Stimulated activated memory B cell treated with anti-CD40 and anti-IgM and Interleukin-4, amounts not matched to agents 10 μg/mL and 1 μg/mL and 100 μg/mL, for 72 hours (primary cell): ENCODE data around the gene PLCE1.

Experiments used
- ATAC-seq: fragments of 150-1000 bp; cut with Tn5 transposase; 2 replicates; pipeline ENCODE4 v1.10.0; 2021
- H3K27ac Mint-ChIP-seq: one replicate; pipeline ENCODE4 v1.8.0; 2022; ENCODE audit warnings: mild to moderate bottlenecking, mixed read lengths
- H3K27me3 Mint-ChIP-seq: one replicate; pipeline ENCODE4 v1.8.0; 2022; ENCODE audit warnings: mixed read lengths
- H3K36me3 Mint-ChIP-seq: one replicate; pipeline ENCODE4 v1.8.0; 2022; ENCODE audit warnings: mixed read lengths
- H3K4me1 Mint-ChIP-seq: one replicate; pipeline ENCODE4 v1.8.0; 2022; ENCODE audit warnings: mixed read lengths
- H3K4me3 Mint-ChIP-seq: one replicate; pipeline ENCODE4 v1.8.0; 2022; ENCODE audit warnings: mild to moderate bottlenecking, moderate library complexity, mixed read lengths
- H3K9me3 Mint-ChIP-seq: one replicate; pipeline ENCODE4 v1.8.0; 2022; ENCODE audit warnings: mixed read lengths

Gene PLCE1

GRCh38 chr10:94027197-94027596 lies 33.5 kb downstream of the PLCE1 start:
- no peak for ATAC-seq
- Mint-ChIP-seq H3K27ac (no peak overlapping the region), H3K4me3 (no peak overlapping the region), H3K36me3 (peaks cover 4% of the 10 kb centered on the region), H3K27me3 (peaks cover 6% of the 10 kb centered on the region), H3K4me1 (no peaks in the 10 kb centered on the region), H3K9me3 (peaks cover 24% of the 10 kb centered on the region)

GRCh38 chr10:94029955-94030354 lies 36.2 kb downstream of the PLCE1 start:
- Mint-ChIP-seq H3K27me3 (no peaks in the 10 kb centered on the region), H3K36me3 (peaks cover 4% of the 10 kb centered on the region), H3K4me3 (no peak overlapping the region), H3K9me3 (peaks cover 24% of the 10 kb centered on the region), H3K4me1 (no peaks in the 10 kb centered on the region), H3K27ac (no peak overlapping the region)
- ATAC-seq = no peak

- peaks cover 7% of the 10 kb centered on the region for H3K9me3 Mint-ChIP-seq
- no peak for ATAC-seq
- no peaks in the 10 kb centered on the region for H3K36me3 Mint-ChIP-seq
- H3K4me1 Mint-ChIP-seq = no peaks in the 10 kb centered on the region
- no peak overlapping the region for H3K27ac Mint-ChIP-seq
- peaks cover 9% of the 10 kb centered on the region for H3K27me3 Mint-ChIP-seq
- no peak overlapping the region for H3K4me3 Mint-ChIP-seq
Observed at GRCh38 chr10:94035982-94036765, 42.4 kb downstream of the PLCE1 start.

GRCh38 chr10:94036766-94037033 lies 43.0 kb downstream of the PLCE1 start:
- Mint-ChIP-seq H3K27me3 (peaks cover 9% of the 10 kb centered on the region), H3K27ac (no peak overlapping the region), H3K36me3 (no peaks in the 10 kb centered on the region), H3K4me1 (no peaks in the 10 kb centered on the region), H3K9me3 (peaks cover 3% of the 10 kb centered on the region), H3K4me3 (no peak overlapping the region)
- ATAC-seq = no peak

GRCh38 chr10:94037286-94037685 lies 43.6 kb downstream of the PLCE1 start:
- H3K4me1 Mint-ChIP-seq = no peaks in the 10 kb centered on the region
- peaks cover 9% of the 10 kb centered on the region for H3K27me3 Mint-ChIP-seq
- no peak overlapping the region for H3K4me3 Mint-ChIP-seq
- H3K9me3 Mint-ChIP-seq = no peaks in the 10 kb centered on the region
- no peak for ATAC-seq
- no peak overlapping the region for H3K27ac Mint-ChIP-seq
- no peaks in the 10 kb centered on the region for H3K36me3 Mint-ChIP-seq

- ATAC-seq = no peak
- no peaks in the 10 kb centered on the region for H3K9me3 Mint-ChIP-seq
- no peak overlapping the region for H3K4me3 Mint-ChIP-seq
- peaks cover 9% of the 10 kb centered on the region for H3K27me3 Mint-ChIP-seq
- H3K27ac Mint-ChIP-seq = no peak overlapping the region
- H3K36me3 Mint-ChIP-seq = no peaks in the 10 kb centered on the region
- H3K4me1 Mint-ChIP-seq = no peaks in the 10 kb centered on the region
Observed at GRCh38 chr10:94038024-94038423, 44.3 kb downstream of the PLCE1 start.

DNA sequence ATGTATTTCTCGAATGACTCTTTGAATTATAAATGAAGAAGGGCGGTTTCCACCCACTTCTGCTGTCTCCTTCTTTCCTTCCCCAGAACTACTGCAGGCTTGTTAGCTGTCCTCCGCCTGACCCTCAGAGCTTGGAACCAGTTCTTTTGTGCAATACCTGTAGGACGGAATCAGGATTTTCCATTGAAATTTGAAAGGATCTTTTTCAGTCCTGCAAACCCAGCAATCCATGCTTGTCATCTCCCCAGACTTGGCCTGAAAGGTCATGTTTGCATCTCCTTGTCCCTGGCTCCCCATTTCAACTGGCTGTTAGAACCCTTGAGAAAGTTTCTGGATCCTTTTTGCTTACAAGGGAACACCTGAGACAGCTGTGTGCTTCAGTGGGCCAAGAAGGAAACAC lies 47.5 kb downstream of the PLCE1 start:
- H3K36me3 Mint-ChIP-seq = no peaks in the 10 kb centered on the region
- H3K27me3 Mint-ChIP-seq = peaks cover 7% of the 10 kb centered on the region
- H3K4me3 Mint-ChIP-seq = no peak overlapping the region
- no peaks in the 10 kb centered on the region for H3K4me1 Mint-ChIP-seq
- H3K9me3 Mint-ChIP-seq = no peaks in the 10 kb centered on the region
- H3K27ac Mint-ChIP-seq = no peak overlapping the region
- no peak for ATAC-seq

GRCh38 chr10:94042001-94042833 lies 48.5 kb downstream of the PLCE1 start:
- Mint-ChIP-seq H3K27ac (no peak overlapping the region), H3K4me1 (no peaks in the 10 kb centered on the region), H3K4me3 (no peak overlapping the region), H3K36me3 (no peaks in the 10 kb centered on the region), H3K9me3 (no peaks in the 10 kb centered on the region), H3K27me3 (no peaks in the 10 kb centered on the region)
- ATAC-seq = peak; percentile 31

- Mint-ChIP-seq H3K27me3 (no peaks in the 10 kb centered on the region), H3K4me1 (no peaks in the 10 kb centered on the region), H3K4me3 (no peak overlapping the region), H3K36me3 (no peaks in the 10 kb centered on the region), H3K27ac (no peak overlapping the region), H3K9me3 (no peaks in the 10 kb centered on the region)
- no peak for ATAC-seq
Observed at GRCh38 chr10:94042834-94043175, 49.1 kb downstream of the PLCE1 start.
